DOHH2 (cell line): ENCODE measurements around the gene TMEM174.

ENCODE experiments used
- CTCF ChIP-seq: fragments of 200-600 bp; sonication (generic); IDR thresholded peaks from one replicate; pipeline ENCODE4 v1.5.1; 2014; ENCODE audit warnings: antibody characterized with exemption, mild to moderate bottlenecking, low read depth, low read length; ENCODE audit not compliant: poor library complexity, severe bottlenecking
- EZH2phosphoT487 ChIP-seq: fragments of 200-600 bp; sonication (generic); IDR thresholded peaks from 2 replicates; pipeline ENCODE4 v1.6.1; 2017; ENCODE audit warnings: borderline replicate concordance, mild to moderate bottlenecking, antibody characterized with exemption, low read length, moderate library complexity, mixed read lengths

DNA sequence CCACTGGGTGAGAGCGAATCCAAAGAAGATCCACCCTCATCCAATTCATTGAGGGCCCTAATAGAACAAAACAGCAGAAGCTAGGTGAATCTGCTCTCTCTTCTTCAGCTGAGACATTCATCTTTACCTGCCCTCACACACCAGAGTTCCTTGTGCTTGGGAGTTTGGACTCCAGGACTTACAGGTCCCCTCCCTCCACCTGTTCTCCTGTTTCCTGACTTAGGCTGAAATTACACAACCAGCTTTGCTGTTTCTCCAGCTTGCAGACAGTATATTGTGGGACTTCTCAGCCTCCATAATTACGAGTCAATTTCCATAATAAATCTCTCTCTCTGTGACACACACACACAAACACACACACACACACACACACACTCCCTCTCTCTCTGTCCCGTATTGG is 33.5 kb upstream of the TMEM174 start:
- no peak for TF ChIP-seq CTCF
- no peak for TF ChIP-seq EZH2phosphoT487
